Measurements from ENCODE around the gene GPC5.

Gene GPC5

GRCh38 chr13:91930687-91931086 lies 532.3 kb downstream of the GPC5 start:
- Histone ChIP-seq H2AFZ (ENCODE audit: low read depth, low read length) (no peak overlapping the region), H2BK5ac (ENCODE audit: low read depth, low read length, poor library complexity, severe bottlenecking) (no peak overlapping the region), H3K23ac (ENCODE audit: low read length in 2 of 2) (no peak overlapping the region), H4K91ac (ENCODE audit: low read length) (no peak overlapping the region), H3K14ac (ENCODE audit: low read length in 2 of 2) (no peak overlapping the region), H2BK120ac (ENCODE audit: low read depth, low read length) (no peak overlapping the region), H3K4me2 (ENCODE audit: low read length, poor library complexity, severe bottlenecking) (no peak overlapping the region), H3K27ac (ENCODE audit: low read length, poor library complexity, severe bottlenecking) (no peak overlapping the region), H3K4me1 (ENCODE audit: control insufficient read depth, insufficient read depth, low read depth, low read length) (no peaks in the 10 kb centered on the region), H4K8ac (ENCODE audit: low read length) (no peak overlapping the region), H3K4ac (ENCODE audit: low read depth in 1 of 2, low read length in 2 of 2) (no peak overlapping the region), H3K79me1 (replicated peaks; ENCODE audit: low read length, poor library complexity, severe bottlenecking) (no peaks in the 10 kb centered on the region), H3K4me3 (ENCODE audit: insufficient read depth in 1 of 2, low read depth in 1 of 2, low read length in 2 of 2) (no peak overlapping the region), H2BK15ac (ENCODE audit: low read depth, poor library complexity, severe bottlenecking) (no peak overlapping the region), H2BK12ac (ENCODE audit: low read length in 2 of 2) (no peak overlapping the region), H2AK5ac (ENCODE audit: low read length, severe bottlenecking) (no peak overlapping the region), H3K18ac (ENCODE audit: low read depth in 1 of 2, low read length in 2 of 2) (no peak overlapping the region), H3K36me3 (ENCODE audit: control insufficient read depth in 1 of 2, insufficient read depth in 2 of 2, low read depth in 1 of 2, low read length in 2 of 2) (no peaks in the 10 kb centered on the region), H3K9ac (ENCODE audit: low read length) (no peak overlapping the region), H3K9me3 (ENCODE audit: control insufficient read depth, low read length) (no peaks in the 10 kb centered on the region), H3K27me3 (ENCODE audit: control insufficient read depth in 1 of 2, insufficient read depth in 1 of 2, low read length in 2 of 2) (no peaks in the 10 kb centered on the region)
- no CpG with 5 or more reads among the region's 1 CpG for whole genome bisulfite sequencing
- no peak for DNase-seq

DNA sequence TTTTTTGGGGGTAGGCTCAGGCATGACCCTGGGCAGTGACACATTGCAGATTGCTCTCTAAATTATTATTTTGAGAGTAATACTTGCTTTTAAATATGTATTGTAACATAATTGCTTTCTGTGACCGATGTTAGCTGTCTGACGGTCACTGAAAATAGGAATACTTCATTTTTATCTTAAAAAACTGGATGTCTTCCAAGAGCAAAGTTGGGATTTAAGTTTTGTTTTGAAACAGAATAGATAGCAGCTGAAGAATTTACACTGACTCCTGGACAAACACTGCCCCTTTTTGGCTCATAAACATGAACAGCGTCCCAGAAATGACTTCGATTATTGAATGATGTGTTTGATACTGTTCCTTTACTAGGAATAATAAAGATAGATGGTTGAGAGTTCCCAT lies 535.9 kb downstream of the GPC5 start:
- H3K9ac ChIP-seq (ENCODE audit: low read length) = no peak overlapping the region
- H3K23ac ChIP-seq (ENCODE audit: low read length in 2 of 2) = no peak overlapping the region
- H2BK15ac ChIP-seq (ENCODE audit: low read depth, poor library complexity, severe bottlenecking) = no peak overlapping the region
- H3K36me3 ChIP-seq (ENCODE audit: control insufficient read depth in 1 of 2, insufficient read depth in 2 of 2, low read depth in 1 of 2, low read length in 2 of 2) = no peaks in the 10 kb centered on the region
- H3K9me3 ChIP-seq (ENCODE audit: control insufficient read depth, low read length) = peaks cover 6% of the 10 kb centered on the region
- H3K4me1 ChIP-seq (ENCODE audit: control insufficient read depth, insufficient read depth, low read depth, low read length) = no peaks in the 10 kb centered on the region
- H2BK12ac ChIP-seq (ENCODE audit: low read length in 2 of 2) = no peak overlapping the region
- no peak for DNase-seq
- H3K4ac ChIP-seq (ENCODE audit: low read depth in 1 of 2, low read length in 2 of 2) = no peak overlapping the region
- H2BK5ac ChIP-seq (ENCODE audit: low read depth, low read length, poor library complexity, severe bottlenecking) = no peak overlapping the region
- H2AK5ac ChIP-seq (ENCODE audit: low read length, severe bottlenecking) = no peak overlapping the region
- no peak overlapping the region for H3K27ac ChIP-seq (ENCODE audit: low read length, poor library complexity, severe bottlenecking)
- H2AFZ ChIP-seq (ENCODE audit: low read depth, low read length) = no peak overlapping the region
- H3K4me3 ChIP-seq (ENCODE audit: insufficient read depth in 1 of 2, low read depth in 1 of 2, low read length in 2 of 2) = no peak overlapping the region
- H3K27me3 ChIP-seq (ENCODE audit: control insufficient read depth in 1 of 2, insufficient read depth in 1 of 2, low read length in 2 of 2) = no peaks in the 10 kb centered on the region
- no CpG with 5 or more reads among the region's 4 CpGs for WGBS
- H3K79me1 ChIP-seq (replicated peaks; ENCODE audit: low read length, poor library complexity, severe bottlenecking) = no peaks in the 10 kb centered on the region
- no peak overlapping the region for H3K18ac ChIP-seq (ENCODE audit: low read depth in 1 of 2, low read length in 2 of 2)
- no peak overlapping the region for H4K8ac ChIP-seq (ENCODE audit: low read length)
- H3K4me2 ChIP-seq (ENCODE audit: low read length, poor library complexity, severe bottlenecking) = no peak overlapping the region
- H3K14ac ChIP-seq (ENCODE audit: low read length in 2 of 2) = no peak overlapping the region
- no peak overlapping the region for H2BK120ac ChIP-seq (ENCODE audit: low read depth, low read length)
- no peak overlapping the region for H4K91ac ChIP-seq (ENCODE audit: low read length)

GRCh38 chr13:91946498-91947070 lies 548.2 kb downstream of the GPC5 start:
- Histone ChIP-seq H3K36me3 (ENCODE audit: control insufficient read depth in 1 of 2, insufficient read depth in 2 of 2, low read depth in 1 of 2, low read length in 2 of 2) (no peaks in the 10 kb centered on the region), H2AFZ (ENCODE audit: low read depth, low read length) (no peak overlapping the region), H3K27ac (ENCODE audit: low read length, poor library complexity, severe bottlenecking) (no peak overlapping the region), H3K9ac (ENCODE audit: low read length) (no peak overlapping the region), H2BK5ac (ENCODE audit: low read depth, low read length, poor library complexity, severe bottlenecking) (no peak overlapping the region), H2BK120ac (ENCODE audit: low read depth, low read length) (no peak overlapping the region), H2BK15ac (ENCODE audit: low read depth, poor library complexity, severe bottlenecking) (no peak overlapping the region), H3K9me3 (ENCODE audit: control insufficient read depth, low read length) (no peaks in the 10 kb centered on the region), H2AK5ac (ENCODE audit: low read length, severe bottlenecking) (no peak overlapping the region), H3K79me1 (replicated peaks; ENCODE audit: low read length, poor library complexity, severe bottlenecking) (no peaks in the 10 kb centered on the region), H2BK12ac (ENCODE audit: low read length in 2 of 2) (no peak overlapping the region), H3K23ac (ENCODE audit: low read length in 2 of 2) (no peak overlapping the region), H3K27me3 (ENCODE audit: control insufficient read depth in 1 of 2, insufficient read depth in 1 of 2, low read length in 2 of 2) (no peaks in the 10 kb centered on the region), H3K4me3 (ENCODE audit: insufficient read depth in 1 of 2, low read depth in 1 of 2, low read length in 2 of 2) (no peak overlapping the region), H3K4me1 (ENCODE audit: control insufficient read depth, insufficient read depth, low read depth, low read length) (no peaks in the 10 kb centered on the region), H3K4ac (ENCODE audit: low read depth in 1 of 2, low read length in 2 of 2) (no peak overlapping the region), H3K14ac (ENCODE audit: low read length in 2 of 2) (no peak overlapping the region), H4K8ac (ENCODE audit: low read length) (no peak overlapping the region), H4K91ac (ENCODE audit: low read length) (no peak overlapping the region), H3K18ac (ENCODE audit: low read depth in 1 of 2, low read length in 2 of 2) (no peak overlapping the region), H3K4me2 (ENCODE audit: low read length, poor library complexity, severe bottlenecking) (no peak overlapping the region)
- 25% methylated on average over 3 of the region's 7 CpGs for WGBS
- peak; percentile 31 for DNase-seq

- H2BK15ac ChIP-seq (ENCODE audit: low read depth, poor library complexity, severe bottlenecking) = no peak overlapping the region
- no peak overlapping the region for H3K14ac ChIP-seq (ENCODE audit: low read length in 2 of 2)
- no peak overlapping the region for H3K18ac ChIP-seq (ENCODE audit: low read depth in 1 of 2, low read length in 2 of 2)
- H3K79me1 ChIP-seq (replicated peaks; ENCODE audit: low read length, poor library complexity, severe bottlenecking) = no peaks in the 10 kb centered on the region
- no peak overlapping the region for H3K27ac ChIP-seq (ENCODE audit: low read length, poor library complexity, severe bottlenecking)
- H3K27me3 ChIP-seq (ENCODE audit: control insufficient read depth in 1 of 2, insufficient read depth in 1 of 2, low read length in 2 of 2) = no peaks in the 10 kb centered on the region
- H3K4ac ChIP-seq (ENCODE audit: low read depth in 1 of 2, low read length in 2 of 2) = no peak overlapping the region
- H2AFZ ChIP-seq (ENCODE audit: low read depth, low read length) = no peak overlapping the region
- H3K4me2 ChIP-seq (ENCODE audit: low read length, poor library complexity, severe bottlenecking) = no peak overlapping the region
- no peak overlapping the region for H3K23ac ChIP-seq (ENCODE audit: low read length in 2 of 2)
- no CpG with 5 or more reads among the region's 1 CpG for WGBS
- H3K9ac ChIP-seq (ENCODE audit: low read length) = no peak overlapping the region
- no peaks in the 10 kb centered on the region for H3K36me3 ChIP-seq (ENCODE audit: control insufficient read depth in 1 of 2, insufficient read depth in 2 of 2, low read depth in 1 of 2, low read length in 2 of 2)
- no peak overlapping the region for H2BK5ac ChIP-seq (ENCODE audit: low read depth, low read length, poor library complexity, severe bottlenecking)
- H4K8ac ChIP-seq (ENCODE audit: low read length) = no peak overlapping the region
- H2BK120ac ChIP-seq (ENCODE audit: low read depth, low read length) = no peak overlapping the region
- H3K9me3 ChIP-seq (ENCODE audit: control insufficient read depth, low read length) = no peaks in the 10 kb centered on the region
- no peak overlapping the region for H4K91ac ChIP-seq (ENCODE audit: low read length)
- no peak overlapping the region for H2AK5ac ChIP-seq (ENCODE audit: low read length, severe bottlenecking)
- no peak for DNase-seq
- H3K4me1 ChIP-seq (ENCODE audit: control insufficient read depth, insufficient read depth, low read depth, low read length) = no peaks in the 10 kb centered on the region
- no peak overlapping the region for H2BK12ac ChIP-seq (ENCODE audit: low read length in 2 of 2)
- H3K4me3 ChIP-seq (ENCODE audit: insufficient read depth in 1 of 2, low read depth in 1 of 2, low read length in 2 of 2) = no peak overlapping the region
Observed at GRCh38 chr13:91948736-91949135, 550.3 kb downstream of the GPC5 start.
